HG03442 (cell line): ENCODE data around the gene ASB13.
A peak's percentile ranks its signal among the peaks of the same experiment; 100 is the strongest.

ENCODE experiments used
- ATAC-seq: cut with Tn5 transposase; IDR thresholded peaks from one replicate; pipeline ENCODE4 v1.9.1; 2021; ENCODE audit warnings: mild to moderate bottlenecking, moderate library complexity; ENCODE audit not compliant: unreplicated experiment

Gene ASB13

GRCh38 chr10:5670662-5671375 is 4.4 kb upstream of the ASB13 start:
- no peak for ATAC-seq

GRCh38 chr10:5669604-5670003 is 3.2 kb upstream of the ASB13 start:
- ATAC-seq = no peak

- ATAC-seq = no peak
These were observed 2.0 kb upstream of the ASB13 start for GRCh38 chr10:5668429-5668828.

- no peak for ATAC-seq
These were observed 641 bp upstream of the ASB13 start for GRCh38 chr10:5666841-5667630.

- ATAC-seq = no peak
These were observed 905 bp downstream of the ASB13 start for GRCh38 chr10:5665373-5666007.

- no peak for ATAC-seq
These were observed 2.5 kb downstream of the ASB13 start for GRCh38 chr10:5663692-5664427.

GRCh38 chr10:5662708-5663579 is 3.5 kb downstream of the ASB13 start:
- ATAC-seq = no peak

GRCh38 chr10:5661043-5661442 is 5.4 kb downstream of the ASB13 start:
- no peak for ATAC-seq

- peak; percentile 78 for ATAC-seq
These were observed 6.5 kb downstream of the ASB13 start for GRCh38 chr10:5659702-5660528.

- no peak for ATAC-seq
These were observed 7.3 kb downstream of the ASB13 start for GRCh38 chr10:5658871-5659618.

- no peak for ATAC-seq
These were observed 9.4 kb downstream of the ASB13 start for GRCh38 chr10:5656737-5657579.

- ATAC-seq = no peak
These were observed 11.3 kb downstream of the ASB13 start for GRCh38 chr10:5655121-5655520.

GRCh38 chr10:5654218-5654755 is 12.1 kb downstream of the ASB13 start:
- no peak for ATAC-seq

GRCh38 chr10:5652746-5653145 is 13.6 kb downstream of the ASB13 start:
- no peak for ATAC-seq

GRCh38 chr10:5651388-5651764 is 15.0 kb downstream of the ASB13 start:
- ATAC-seq = no peak

- no peak for ATAC-seq
These were observed 15.6 kb downstream of the ASB13 start for GRCh38 chr10:5650664-5651387.

GRCh38 chr10:5649746-5650145 is 16.6 kb downstream of the ASB13 start:
- ATAC-seq = no peak
